SK-N-DZ (cell line): ENCODE data around the gene BCDIN3D. TPM values are rescaled to one million over a fixed set of nuclear protein-coding genes. Genes with fewer than 3 reads are reported as not detected.
"Not testable (repeated sequence)": the region's sequence is repeated elsewhere in the genome, so short reads cannot be mapped to it uniquely, and the experiment has no call there.

Source experiments
- DNase-seq: peaks from one replicate; pipeline ENCODE4 v3.0.0-alpha.2; 2015; ENCODE audit warnings: low spot score
- polyA plus RNA-seq, 2 experiments: library from polyadenylated mRNA; depleted of rRNA; stranded (reverse); fragments of >200 nt; gene quantifications; 2 replicates each; pipeline ENCODE4 v1.2.3, GENCODE V29; 2014

The BCDIN3D gene
- polyA plus RNA-seq (2014; cell fraction: cytosol; rRNA removed) = 4.4 and 5.3 TPM in 2 replicates
- 2.6 and 4.6 TPM in 2 replicates for polyA plus RNA-seq (2014; cell fraction: nucleus; rRNA removed)

GRCh38 chr12:49842519-49843352 lies at the start of gene BCDIN3D:
Gene BCDIN3D, minus strand, starts transcription at chr12:49843106. Its CDS starts 19 bp downstream, at chr12:49843087.
- DNase-seq = peak; percentile 86

GRCh38 chr12:49892084-49892731 lies 49.3 kb upstream of the BCDIN3D start:
- DNase-seq = peak; percentile 73

DNA sequence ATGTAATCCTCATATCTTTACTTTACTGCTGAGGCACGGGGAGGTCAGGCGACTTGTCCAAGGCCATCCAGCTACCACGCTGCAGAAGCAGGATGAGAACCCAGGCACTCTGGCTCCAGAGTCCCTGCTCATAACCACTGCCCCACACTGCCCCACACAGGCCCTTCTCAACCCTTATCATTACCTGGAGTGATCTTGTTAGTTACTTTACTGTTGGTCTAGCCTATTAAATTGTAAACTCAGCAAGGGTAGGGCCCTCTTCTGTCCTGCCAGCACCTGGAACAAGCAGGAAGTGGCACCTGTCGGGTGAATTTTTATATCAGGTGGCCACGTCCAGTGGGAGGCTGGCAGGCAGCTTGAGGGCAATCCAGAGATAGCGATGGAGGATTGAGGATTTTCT lies 48.6 kb upstream of the BCDIN3D start:
- no peak for DNase-seq

DNA sequence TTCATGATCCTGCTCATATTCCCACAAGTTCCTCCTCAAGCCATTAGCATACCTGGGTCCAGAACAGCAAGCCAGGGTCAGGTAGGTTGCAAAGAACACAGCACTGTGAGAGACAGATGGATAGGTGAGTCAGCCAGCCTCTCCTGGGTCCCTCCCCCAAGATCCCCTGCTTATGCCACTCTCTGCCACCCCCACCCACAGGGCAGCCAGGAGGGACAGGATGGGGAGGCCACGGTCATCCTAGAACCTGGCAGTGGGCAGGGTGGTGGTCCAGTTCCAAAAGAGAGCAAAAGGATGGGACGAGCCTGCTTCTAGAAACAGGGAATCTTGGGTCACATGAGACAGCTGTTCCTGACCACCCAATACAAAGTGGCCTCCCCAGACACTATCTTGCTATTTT lies 48.1 kb upstream of the BCDIN3D start:
- DNase-seq = no peak

DNA sequence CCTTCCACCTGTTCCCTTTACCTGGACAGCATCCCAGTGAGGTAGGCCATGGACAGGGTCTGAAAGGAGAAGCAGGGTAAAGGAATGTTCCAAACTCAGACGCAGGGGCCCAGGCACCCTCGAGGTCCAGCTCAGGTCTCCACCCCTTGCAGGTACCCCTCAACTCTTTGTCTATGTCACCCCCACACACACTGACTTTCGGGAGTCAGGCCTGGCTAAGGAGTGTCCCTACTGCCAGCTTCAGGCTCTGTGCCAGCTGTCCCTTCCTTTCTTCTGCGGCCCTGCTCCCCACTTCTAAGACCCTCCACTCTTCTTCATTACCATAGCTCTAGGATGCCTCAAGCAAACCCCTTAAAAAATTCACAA lies 47.2 kb upstream of the BCDIN3D start:
- no peak for DNase-seq

DNA sequence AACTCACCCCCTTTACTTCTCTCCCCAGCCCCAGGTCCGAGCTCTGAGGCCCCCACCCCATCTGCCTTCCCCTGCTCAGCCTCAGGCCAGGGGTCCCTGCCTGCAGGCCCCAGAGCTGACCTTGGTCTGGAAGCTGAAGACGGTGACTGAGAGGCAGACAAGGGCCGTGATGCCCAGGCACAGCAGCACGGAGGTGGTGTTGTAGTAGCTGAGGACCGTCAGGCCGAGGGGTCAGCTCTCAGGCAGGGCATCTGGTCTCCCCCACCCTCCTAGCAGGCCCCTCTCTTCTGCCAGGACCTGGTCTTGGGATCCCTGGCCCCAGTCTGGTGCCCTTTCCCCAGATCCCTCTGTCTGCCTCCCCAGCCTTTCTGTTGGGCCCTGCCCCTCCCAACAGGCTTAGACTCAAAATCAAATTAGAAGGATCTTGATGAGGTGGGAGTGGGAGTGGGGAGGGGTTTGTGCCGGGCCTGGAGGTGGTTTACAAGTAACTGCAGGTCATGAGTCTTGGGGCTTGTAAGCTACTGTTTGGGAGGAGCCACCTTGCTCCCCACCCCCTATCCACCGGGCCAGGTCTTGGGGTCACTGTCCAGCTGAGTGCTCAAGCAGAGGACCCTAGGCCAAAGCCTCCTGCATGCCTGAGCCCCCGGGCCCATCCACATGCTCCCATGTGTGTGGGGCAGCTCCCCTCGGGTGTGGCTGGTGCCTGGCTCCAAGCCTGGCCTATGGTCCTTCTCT lies 46.6 kb upstream of the BCDIN3D start:
- peak; percentile 81 for DNase-seq

GRCh38 chr12:49888461-49889151 lies 45.7 kb upstream of the BCDIN3D start:
- DNase-seq = no peak

DNA sequence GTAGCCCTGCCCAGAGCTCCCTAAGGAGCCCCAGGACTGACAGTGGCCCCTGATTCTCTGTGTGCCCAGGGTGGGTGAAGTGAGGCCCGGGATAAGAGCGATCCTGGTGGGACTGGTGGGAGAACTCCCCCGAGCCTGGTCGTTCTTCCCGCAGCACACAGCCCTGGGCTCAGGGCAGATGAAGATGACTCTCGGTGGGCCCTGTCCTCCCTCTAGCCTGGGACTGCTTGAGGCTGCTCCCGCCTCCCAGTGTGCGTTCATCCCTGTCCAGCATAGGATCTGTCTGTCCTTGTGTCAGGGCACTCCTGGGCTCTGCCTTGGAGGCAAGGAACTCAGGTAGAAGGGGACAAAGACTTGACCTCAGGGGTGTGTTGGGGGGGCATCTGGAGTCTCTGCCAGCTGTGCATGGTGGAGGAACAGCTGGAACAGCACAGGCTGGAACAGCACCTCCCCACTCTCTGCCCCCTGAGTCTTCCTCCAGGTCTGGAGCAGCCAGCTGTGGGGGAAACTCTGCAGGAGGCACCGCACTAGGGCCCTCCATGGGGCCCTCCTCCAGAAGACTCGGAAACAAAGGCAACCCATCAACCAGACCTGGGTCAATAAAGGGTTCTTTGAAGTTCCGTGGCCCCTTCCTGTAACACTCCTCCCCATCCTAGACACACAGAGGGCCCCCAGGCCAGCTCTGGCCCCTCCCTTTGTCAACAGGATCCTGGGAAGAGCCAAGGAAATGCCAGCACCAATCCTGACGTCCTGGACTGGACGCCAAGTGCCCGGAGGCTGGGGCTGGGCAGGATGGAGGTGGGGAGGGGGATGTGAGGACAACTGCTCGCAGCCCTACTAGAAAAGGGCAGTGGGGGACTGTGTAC lies 44.9 kb upstream of the BCDIN3D start:
- DNase-seq = no peak

DNA sequence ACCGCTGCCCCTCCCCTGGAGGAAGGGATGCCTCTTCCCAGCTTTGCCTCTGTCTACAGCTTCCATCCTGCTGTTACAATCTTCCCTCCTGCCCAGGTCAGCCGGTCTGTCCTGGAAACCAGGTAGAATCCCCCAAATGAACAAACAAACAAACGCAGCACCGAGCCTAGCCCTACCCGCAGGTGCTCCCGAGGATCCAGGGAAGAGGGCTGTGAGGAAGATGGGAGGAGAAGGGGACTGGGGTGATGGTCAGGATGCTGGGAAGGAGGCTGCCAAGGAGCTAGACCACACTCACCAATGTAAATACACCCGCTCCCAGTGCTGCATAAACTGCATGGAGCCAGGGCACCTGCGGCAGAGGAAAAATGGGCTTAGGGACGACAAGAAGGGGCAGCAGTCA lies 44.2 kb upstream of the BCDIN3D start:
- DNase-seq = no peak

DNA sequence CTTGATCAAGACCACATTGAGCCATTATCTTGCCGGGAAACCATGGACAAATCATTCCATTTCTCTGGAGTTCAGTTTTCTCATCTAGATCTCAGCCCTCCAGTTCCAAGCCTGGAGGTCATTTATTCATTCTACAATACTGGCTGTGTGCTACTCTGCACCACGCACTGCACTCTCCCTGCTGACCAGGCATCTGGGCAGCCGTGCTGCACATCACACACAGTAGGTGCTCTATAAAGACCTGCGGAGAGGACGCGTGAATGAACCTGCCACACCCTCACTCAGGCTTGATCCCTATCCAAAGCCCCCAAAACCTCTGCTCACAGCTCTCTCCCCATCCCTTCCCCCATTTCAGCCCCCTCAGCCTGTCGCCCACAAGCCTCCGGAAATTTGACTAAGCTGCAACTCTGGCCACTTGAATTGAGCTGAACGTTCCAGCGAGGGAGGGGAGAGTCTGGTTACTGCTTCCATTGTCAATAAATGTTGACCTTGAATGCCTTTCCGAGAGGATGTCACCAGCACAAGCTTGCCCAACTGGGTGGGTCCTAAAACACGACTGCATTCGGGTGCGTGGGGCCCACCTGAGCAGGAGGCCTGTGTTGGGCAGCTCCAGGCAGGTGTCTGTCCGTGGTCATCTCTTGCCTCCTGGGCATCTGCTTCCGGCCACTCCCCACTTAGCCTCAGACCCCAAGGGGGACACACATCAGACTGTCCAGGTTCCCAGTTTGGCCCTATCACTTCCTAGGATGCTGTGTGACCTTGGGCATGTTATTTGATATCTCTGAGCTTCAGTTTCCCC lies 43.0 kb upstream of the BCDIN3D start:
- no peak for DNase-seq

DNA sequence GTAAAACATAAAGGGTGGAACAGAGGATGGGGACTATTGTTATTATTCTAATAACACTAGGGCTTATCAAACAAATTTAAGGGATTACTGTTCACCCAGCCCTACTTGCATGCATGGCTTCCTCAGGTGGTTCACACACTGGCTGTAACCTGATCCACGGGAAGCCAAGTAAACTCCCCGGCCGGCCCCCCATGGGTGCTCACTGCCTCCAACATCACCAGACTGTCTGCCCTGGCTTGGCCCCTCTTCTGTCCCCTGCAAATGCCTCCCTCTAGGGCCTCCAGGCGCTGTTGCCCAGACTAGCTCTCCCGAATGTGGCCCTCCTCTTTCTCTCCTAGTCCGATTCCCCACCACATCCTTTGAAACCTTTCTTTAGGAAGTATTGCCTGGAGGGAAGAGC lies 42.2 kb upstream of the BCDIN3D start:
- no peak for DNase-seq

DNA sequence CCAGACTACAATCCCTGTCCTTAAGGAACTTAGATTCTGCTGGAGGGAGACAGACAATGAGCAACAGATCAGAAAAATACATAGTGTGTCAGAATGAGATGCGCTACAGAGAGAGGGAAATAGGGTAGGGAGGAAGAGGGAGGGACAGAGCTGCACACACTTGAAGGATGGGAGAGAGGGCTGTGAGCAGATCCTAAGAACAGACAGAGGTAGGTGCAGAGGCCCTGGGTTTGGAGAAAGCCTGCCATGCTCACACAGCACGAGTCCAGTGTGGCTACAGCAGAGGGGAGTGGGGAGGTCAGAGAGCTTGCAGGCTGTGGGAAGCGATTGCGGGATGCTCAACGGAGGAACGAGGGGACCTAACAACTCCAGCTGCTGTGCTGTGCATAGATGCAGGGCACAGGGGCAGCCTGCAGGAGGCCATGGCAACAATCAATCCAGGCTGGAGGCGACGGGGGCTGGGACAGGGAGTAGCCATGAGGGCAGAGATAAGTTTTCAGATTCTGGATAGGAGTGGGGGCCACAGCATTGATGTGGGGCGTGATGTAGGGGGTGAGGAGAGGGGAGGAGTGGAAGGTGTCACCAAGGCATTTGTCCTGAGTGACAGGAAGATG lies 40.1 kb upstream of the BCDIN3D start:
- peak; percentile 61 for DNase-seq

- DNase-seq = peak; percentile 82
These were observed 39.4 kb upstream of the BCDIN3D start for GRCh38 chr12:49882248-49882850.

DNA sequence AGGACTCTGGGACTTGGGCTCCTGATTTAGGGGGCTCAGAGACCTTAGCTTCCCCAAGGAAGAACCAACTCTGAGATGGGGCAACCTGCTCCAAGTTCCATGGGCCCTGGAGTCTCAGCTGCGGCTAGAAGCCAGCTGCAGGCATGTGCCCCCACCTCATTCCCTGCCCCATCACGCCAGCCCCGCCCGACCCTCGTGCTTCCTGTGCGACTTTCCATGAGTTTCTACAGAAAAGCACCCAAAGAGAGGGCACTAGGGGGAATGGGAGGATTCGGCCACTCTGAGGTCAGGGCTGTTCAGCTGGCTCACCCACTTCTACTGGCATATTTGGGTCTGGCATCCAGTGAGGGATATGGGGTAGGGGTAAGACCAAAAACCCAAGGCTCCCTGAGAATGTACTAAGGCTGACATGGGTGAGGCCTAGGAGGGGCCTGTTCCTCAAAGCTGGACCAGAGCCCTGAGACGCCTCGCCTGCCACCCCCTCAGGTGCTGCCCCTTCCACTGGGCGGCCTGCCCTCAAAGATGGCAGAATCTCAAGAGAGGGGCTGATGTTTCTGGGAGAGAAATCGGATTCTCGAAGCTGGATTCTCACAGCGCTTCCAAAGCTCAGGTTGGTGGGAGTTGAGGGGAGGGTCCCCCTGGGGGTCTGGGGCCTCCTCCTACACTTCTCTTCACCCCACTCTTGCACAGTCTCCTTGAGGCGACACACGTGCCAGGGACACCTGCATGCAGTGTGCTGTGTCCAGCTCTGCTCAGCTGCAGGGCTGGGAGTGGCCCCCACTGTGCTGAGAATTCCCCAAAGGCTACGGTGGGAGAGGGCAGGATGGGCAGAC lies 38.7 kb upstream of the BCDIN3D start:
- DNase-seq = no peak

DNA sequence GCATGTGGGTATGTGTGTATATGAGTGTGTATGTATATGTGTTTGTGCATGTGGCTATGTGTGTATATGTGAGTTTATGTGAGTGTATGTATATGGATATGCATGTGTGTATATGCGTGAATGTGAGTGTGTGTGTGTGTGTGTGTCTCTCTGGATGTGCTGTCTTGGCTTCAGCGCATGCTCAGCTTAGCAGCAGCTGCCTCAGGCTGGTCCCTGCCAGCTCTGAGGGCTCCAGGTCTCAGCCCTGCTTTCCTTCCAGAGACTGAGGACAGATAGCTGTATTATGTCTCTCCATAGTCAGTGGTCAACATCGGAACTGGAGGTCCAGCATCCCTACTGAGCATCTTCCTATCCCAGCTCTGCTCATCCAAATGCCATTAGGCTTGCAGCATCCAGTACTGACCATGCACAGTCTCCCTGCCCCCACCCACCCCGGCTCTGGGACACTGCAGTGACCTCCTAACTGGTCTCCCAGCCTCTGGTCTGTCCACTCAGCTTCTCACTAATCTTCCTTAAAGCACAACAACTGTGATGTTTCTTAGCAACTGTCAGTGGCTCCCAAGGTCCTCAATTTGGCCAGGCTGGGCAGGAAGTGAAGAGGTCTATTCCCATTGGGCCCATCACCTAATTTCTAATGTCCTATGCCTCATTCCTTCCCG lies 38.0 kb upstream of the BCDIN3D start:
- DNase-seq = no peak

- not testable (repeated sequence) for DNase-seq
These were observed 36.2 kb upstream of the BCDIN3D start for GRCh38 chr12:49879065-49879464.

- DNase-seq = no peak
These were observed 35.1 kb upstream of the BCDIN3D start for GRCh38 chr12:49878021-49878420.

- DNase-seq = no peak
These were observed 34.2 kb upstream of the BCDIN3D start for GRCh38 chr12:49877066-49877465.
